GM13976 (cell line): Measurements from ENCODE around the gene CXCL12.

Experiments
- DNase-seq: peaks from one replicate; pipeline ENCODE4 v3.0.0; 2012; ENCODE audit warnings: low spot score
- in situ Hi-C: fragments of 300-500 bp; cut with MboI; formaldehyde crosslinking; loops from one replicate; pipeline ENCODE4 v1.12.0; 2022; ENCODE audit warnings: low sequenced_read_pairs, mixed read lengths, inconsistent platforms; ENCODE audit not compliant: unreplicated experiment
- TF ChIP-seq, protein P1 (sequence below): IDR thresholded peaks from 2 replicates; pipeline ENCODE4 v1.5.1; 2012; ENCODE audit warnings: borderline replicate concordance, mild to moderate bottlenecking; ENCODE audit not compliant: insufficient read depth; ENCODE audit errors: extremely low read depth, missing control alignments, control extremely low read depth

The CXCL12 gene

DNA sequence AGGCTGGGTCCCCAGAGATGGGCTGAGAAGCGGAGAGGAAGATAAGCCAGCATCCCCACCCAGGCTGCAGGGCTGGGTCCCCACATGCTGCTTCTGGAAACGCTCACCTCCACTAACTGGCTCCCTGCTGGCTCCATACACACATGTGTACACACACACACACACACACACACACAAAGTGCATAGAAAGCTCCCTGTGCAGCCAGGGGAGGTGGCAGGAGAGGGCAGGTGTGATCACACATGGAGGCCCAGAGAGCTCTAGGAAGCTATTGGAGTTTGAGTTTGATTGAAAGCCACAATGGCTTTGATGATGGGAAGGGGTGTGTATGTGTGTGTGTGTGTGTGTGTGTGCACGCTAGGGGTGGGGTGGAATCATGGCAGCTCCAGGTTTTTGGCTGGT, 29.3 kb downstream of the CXCL12 start:
- TF ChIP-seq, protein P1, sequence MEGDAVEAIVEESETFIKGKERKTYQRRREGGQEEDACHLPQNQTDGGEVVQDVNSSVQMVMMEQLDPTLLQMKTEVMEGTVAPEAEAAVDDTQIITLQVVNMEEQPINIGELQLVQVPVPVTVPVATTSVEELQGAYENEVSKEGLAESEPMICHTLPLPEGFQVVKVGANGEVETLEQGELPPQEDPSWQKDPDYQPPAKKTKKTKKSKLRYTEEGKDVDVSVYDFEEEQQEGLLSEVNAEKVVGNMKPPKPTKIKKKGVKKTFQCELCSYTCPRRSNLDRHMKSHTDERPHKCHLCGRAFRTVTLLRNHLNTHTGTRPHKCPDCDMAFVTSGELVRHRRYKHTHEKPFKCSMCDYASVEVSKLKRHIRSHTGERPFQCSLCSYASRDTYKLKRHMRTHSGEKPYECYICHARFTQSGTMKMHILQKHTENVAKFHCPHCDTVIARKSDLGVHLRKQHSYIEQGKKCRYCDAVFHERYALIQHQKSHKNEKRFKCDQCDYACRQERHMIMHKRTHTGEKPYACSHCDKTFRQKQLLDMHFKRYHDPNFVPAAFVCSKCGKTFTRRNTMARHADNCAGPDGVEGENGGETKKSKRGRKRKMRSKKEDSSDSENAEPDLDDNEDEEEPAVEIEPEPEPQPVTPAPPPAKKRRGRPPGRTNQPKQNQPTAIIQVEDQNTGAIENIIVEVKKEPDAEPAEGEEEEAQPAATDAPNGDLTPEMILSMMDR, result no peak
- in situ Hi-C loops, result no loop called here
- no peak for DNase-seq

DNA sequence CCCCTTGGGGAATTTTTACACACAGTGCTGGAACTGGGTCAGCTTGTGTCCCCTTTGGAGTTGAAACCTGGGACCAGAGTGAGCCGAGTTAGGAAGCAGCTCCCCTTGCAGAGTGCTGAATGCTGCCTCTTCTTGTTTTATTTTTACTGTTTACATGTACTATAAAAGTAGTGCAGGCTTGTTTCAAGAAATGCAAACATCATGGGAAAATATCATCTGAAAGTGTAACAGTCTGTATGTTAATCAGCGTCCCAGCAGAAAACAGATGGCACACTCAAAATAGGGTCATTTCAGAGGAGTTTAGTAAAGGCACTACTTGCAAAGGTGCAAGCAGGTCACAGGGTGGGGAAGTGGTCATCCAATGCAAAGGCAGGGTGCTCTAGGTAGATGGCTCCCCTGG, 30.1 kb downstream of the CXCL12 start:
- in situ Hi-C loops, result no loop called here
- DNase-seq, result no peak
- TF ChIP-seq, protein P1, result no peak

- DNase-seq, result no peak
- in situ Hi-C loops, result no loop called here
- TF ChIP-seq, protein P1, result no peak
Observed at GRCh38 chr10:44353721-44354120, 31.2 kb downstream of the CXCL12 start.

- TF ChIP-seq, protein P1, result no peak
- DNase-seq, result no peak
- in situ Hi-C loops, result no loop called here
Observed at GRCh38 chr10:44353128-44353390, 31.8 kb downstream of the CXCL12 start.

DNA sequence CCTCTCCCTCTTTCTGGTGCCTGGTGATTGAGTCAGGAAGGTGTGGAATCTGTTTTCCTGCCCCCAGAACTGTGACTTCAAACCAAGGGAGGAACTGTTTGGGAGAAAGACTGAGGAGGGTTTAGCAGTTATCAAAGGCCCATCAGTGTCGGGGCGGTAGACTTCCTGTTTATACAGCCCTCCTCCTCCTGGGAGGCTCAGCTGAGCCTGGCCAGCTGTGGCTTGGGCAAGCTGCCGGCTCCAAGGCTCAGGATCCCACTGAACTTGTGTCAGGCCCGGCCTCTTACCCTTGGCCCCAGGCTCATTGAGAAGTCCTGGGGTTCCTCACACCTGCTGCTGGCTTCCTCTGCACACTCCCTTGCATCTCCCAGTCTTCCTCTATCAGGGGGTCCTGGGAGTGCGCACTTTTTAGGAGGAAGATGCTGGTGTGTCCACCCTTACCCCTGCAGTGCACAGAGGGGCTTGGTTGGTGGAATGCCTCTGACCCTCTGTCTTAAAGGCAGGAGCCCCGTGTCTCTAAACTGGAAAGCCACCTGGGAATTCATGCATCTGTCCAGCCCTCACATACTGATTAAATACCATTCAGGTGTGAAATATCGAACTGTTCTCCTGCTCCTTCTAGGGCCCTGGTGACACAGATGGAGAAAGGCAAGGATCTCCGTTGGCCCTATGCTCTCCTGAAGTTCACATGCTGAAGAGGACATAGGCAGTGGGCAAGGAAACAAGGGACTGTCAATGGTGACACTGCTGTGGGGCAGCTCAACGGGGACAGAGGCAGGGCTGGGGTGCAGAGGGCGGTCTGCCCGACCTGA, 32.4 kb downstream of the CXCL12 start:
- TF ChIP-seq, protein P1, result no peak
- DNase-seq, result no peak
- in situ Hi-C loops, result no loop called here

- no peak for DNase-seq
- in situ Hi-C loops, result no loop called here
- TF ChIP-seq, protein P1, result no peak
Observed at GRCh38 chr10:44348496-44348895, 36.4 kb downstream of the CXCL12 start.

GRCh38 chr10:44347609-44348400, 37.1 kb downstream of the CXCL12 start:
- DNase-seq, result no peak
- TF ChIP-seq, protein P1, result no peak
- in situ Hi-C loops, result no loop called here
